ENCODE results near the gene CHST15.

The CHST15 gene

DNA sequence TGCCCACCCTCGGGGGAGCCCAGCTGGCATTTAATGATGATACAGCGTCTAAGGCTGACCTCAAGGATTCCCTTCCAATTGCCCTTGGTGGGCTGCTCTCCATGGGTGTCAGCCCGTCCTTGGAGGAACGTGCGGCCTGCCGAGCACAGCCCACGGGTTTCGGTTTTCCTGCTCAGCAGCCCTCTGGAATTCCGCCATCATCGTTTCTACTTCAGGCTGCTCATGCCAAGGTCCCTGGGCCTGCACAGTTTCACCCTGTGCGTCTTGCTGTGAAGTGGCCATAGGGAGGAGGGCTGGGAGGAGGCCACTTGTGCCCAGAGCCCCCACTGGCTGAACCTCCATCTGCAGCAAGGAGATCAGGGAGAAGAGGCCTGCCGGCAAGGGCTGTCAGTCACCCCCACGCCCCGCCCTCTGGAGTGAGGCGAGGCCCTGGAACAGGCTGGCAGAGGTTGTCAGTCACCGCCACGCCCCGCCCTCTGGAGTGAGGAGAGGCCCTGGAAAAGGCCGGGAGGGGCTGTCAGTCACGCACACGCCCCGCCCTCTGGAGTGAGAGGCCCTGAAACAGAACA, 82.8 kb downstream of the CHST15 start:
- TF ChIP-seq CTCF (IDR thresholded peaks at IDR 0.05; ENCODE audit: low read depth, low read length, missing control alignments): no peak
- H3K4me3 ChIP-seq (ENCODE audit: low read depth, low read length): no peak overlapping the region
- DNase-seq (ENCODE audit: low read depth): no peak

DNA sequence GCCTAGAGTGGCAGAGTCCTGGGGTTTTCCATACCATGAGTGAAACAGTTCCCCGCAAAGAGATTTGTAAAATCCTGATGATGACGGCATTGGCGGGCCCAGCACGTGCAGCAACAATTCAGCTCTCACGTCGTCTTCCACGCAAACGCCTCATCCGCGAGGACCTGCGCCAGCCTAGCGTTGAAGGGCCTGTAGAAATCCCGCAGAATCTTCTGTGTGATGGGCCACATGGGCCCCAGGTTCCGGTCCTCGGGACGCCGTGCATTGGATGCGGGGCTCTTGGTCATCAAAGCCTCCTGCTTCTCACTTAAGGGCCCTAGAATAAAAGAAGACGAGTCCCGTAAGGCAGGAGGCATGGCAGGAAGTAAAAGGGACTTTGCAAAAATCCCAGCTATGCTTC, 83.4 kb downstream of the CHST15 start:
- DNase-seq (ENCODE audit: low read depth): no peak
- no peak for TF ChIP-seq CTCF (IDR thresholded peaks at IDR 0.05; ENCODE audit: low read depth, low read length, missing control alignments)
- no peak overlapping the region for H3K4me3 ChIP-seq (ENCODE audit: low read depth, low read length)

DNA sequence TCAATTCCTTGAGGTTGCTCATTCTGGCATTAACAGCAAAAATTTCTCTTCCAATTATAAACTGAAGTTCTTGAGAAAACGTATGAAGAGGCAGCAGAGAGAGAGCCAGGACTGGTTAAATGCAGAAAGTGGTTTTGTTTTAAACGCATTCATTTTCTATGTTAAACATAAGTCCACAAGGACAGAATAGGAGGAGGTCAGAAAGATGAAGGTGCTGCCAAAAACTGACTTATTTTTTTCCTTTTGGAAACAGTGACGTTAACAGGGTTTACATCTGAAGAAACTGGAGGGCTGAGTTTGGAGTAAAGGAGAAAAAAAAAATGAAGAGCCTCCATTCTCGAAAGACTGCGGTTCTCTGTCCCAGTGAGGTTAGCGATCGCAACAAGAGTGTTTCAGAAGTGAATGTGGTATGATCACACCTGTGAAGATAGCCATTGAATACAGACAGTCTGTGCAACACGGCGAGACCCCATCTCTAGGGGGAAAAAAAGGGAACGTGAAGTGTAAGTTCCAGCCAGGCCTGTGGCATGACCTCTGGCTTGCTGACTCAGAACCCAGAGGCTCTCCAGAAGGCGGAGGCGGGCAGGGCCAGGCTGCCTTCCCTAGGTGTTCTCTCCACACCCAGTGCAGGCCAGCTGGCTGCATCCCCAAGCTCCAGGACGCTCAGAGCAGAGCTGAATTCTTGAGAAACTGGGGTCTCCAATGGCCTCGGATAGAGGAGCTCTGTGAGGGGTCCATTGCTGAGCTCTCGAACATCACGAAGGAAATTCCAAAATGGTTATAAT, 84.0 kb downstream of the CHST15 start:
- no peak overlapping the region for H3K4me3 ChIP-seq (ENCODE audit: low read depth, low read length)
- TF ChIP-seq CTCF (IDR thresholded peaks at IDR 0.05; ENCODE audit: low read depth, low read length, missing control alignments): no peak
- no peak for DNase-seq (ENCODE audit: low read depth)

- no peak for TF ChIP-seq CTCF (IDR thresholded peaks at IDR 0.05; ENCODE audit: low read depth, low read length, missing control alignments)
- no peak for DNase-seq (ENCODE audit: low read depth)
- no peak overlapping the region for H3K4me3 ChIP-seq (ENCODE audit: low read depth, low read length)
These were observed 84.7 kb downstream of the CHST15 start for GRCh38 chr10:124008681-124009080.

- no peak for TF ChIP-seq CTCF (IDR thresholded peaks at IDR 0.05; ENCODE audit: low read depth, low read length, missing control alignments)
- no peak overlapping the region for H3K4me3 ChIP-seq (ENCODE audit: low read depth, low read length)
- no peak for DNase-seq (ENCODE audit: low read depth)
These were observed 85.2 kb downstream of the CHST15 start for GRCh38 chr10:124008187-124008586.

GRCh38 chr10:124007773-124008145, 85.6 kb downstream of the CHST15 start:
- no peak for TF ChIP-seq CTCF (IDR thresholded peaks at IDR 0.05; ENCODE audit: low read depth, low read length, missing control alignments)
- H3K4me3 ChIP-seq (ENCODE audit: low read depth, low read length): no peak overlapping the region
- no peak for DNase-seq (ENCODE audit: low read depth)

Measured in GM12864 (cell line).